HepG2 (cell line): Measurements from ENCODE around the gene MFSD2A.

Experiments used
- ATF1 ChIP-seq: IDR thresholded peaks from 2 replicates; pipeline ENCODE4 v1.6.1; 2016; ENCODE audit warnings: mild to moderate bottlenecking, control low read depth
- CTCF ChIP-seq: sonication (generic); formaldehyde crosslinking; IDR thresholded peaks from 2 replicates; pipeline ENCODE4 v1.5.0; 2020; ENCODE audit warnings: mild to moderate bottlenecking, missing genetic modification reagents, moderate library complexity
- GPBP1L1 ChIP-seq: sonication (generic); formaldehyde crosslinking; IDR thresholded peaks from 2 replicates; pipeline ENCODE4 v1.5.0; 2020; ENCODE audit warnings: mild to moderate bottlenecking, missing genetic modification reagents
- GTF2F1 ChIP-seq: fragments of 150-350 bp; IDR thresholded peaks from 2 replicates; pipeline ENCODE4 v1.6.1; 2014; ENCODE audit warnings: low read length
- KDM5A ChIP-seq: fragments of 200-600 bp; sonication (generic); IDR thresholded peaks from 2 replicates; pipeline ENCODE4 v1.7.0; 2018; ENCODE audit warnings: antibody characterized with exemption, mild to moderate bottlenecking, low read length, borderline replicate concordance
- MTERF4 ChIP-seq: sonication (generic); formaldehyde crosslinking; IDR thresholded peaks from 2 replicates; pipeline ENCODE4 v1.8.0; 2023; ENCODE audit warnings: mild to moderate bottlenecking, missing genetic modification reagents
- NFE2L1 ChIP-seq: sonication (generic); formaldehyde crosslinking; IDR thresholded peaks from 2 replicates; pipeline ENCODE4 v1.4.0; 2020; ENCODE audit warnings: missing genetic modification reagents, mild to moderate bottlenecking, borderline replicate concordance
- RNF2 ChIP-seq: fragments of 450-650 bp; conservative IDR thresholded peaks from 2 replicates; pipeline ENCODE4 v1.6.1; 2016; ENCODE audit warnings: low read depth
- SRF ChIP-seq: IDR thresholded peaks from 2 replicates; pipeline ENCODE4 v1.6.1; 2011; ENCODE audit warnings: mild to moderate bottlenecking, low read depth, low read length, moderate library complexity
- TGIF2 ChIP-seq: IDR thresholded peaks from 2 replicates; pipeline ENCODE4 v1.6.1; 2016; ENCODE audit warnings: control low read depth, missing compliant biosample characterization
- TP53 ChIP-seq: sonication (generic); formaldehyde crosslinking; conservative IDR thresholded peaks from 2 replicates; pipeline ENCODE4 v1.4.0; 2020; ENCODE audit warnings: missing genetic modification reagents
- ZNF138 ChIP-seq: sonication (generic); formaldehyde crosslinking; IDR thresholded peaks from 2 replicates; pipeline ENCODE4 v1.5.0; 2020; ENCODE audit warnings: mild to moderate bottlenecking, low read depth, missing genetic modification reagents
- ZNF280B ChIP-seq: sonication (generic); formaldehyde crosslinking; IDR thresholded peaks from 2 replicates; pipeline ENCODE4 v1.5.0; 2020; ENCODE audit warnings: missing genetic modification reagents, mild to moderate bottlenecking, borderline replicate concordance

GRCh38 chr1:39970274-39970673, 15.3 kb downstream of the MFSD2A start:
- TF ChIP-seq MTERF4 (CRISPR knock-in tag) (no peak), KDM5A (no peak), ATF1 (CRISPR knock-in tag) (no peak), CTCF (no peak), ZNF280B (CRISPR knock-in tag) (no peak), ZNF138 (CRISPR knock-in tag) (no peak), RNF2 (no peak), TGIF2 (CRISPR knock-in tag) (no peak), NFE2L1 (no peak), GTF2F1 (no peak), TP53 (CRISPR knock-in tag) (no peak), SRF (no peak), GPBP1L1 (no peak)
